Endothelial cell of umbilical vein (primary cell): ENCODE measurements around the gene PXMP2. TPM values are rescaled to one million over a fixed set of nuclear protein-coding genes. Genes with fewer than 3 reads are reported as not detected.

Experiments used
- BruUV-seq: library from RNA; stranded (reverse); fragments of 400-500 nt; replicated peaks from 2 replicates; lab custom pipeline; 2021; lab: Mats Ljungman, UMichigan
- CTCF ChIA-PET: fragments of 300-600, 350-600 bp; sonication (Branson Sonifier 250); formaldehyde crosslinking; loops from one replicate; lab custom pipeline; 2021; ENCODE audit warnings: antibody characterized with exemption, inconsistent platforms; lab: Charles Lee
- POLR2A ChIA-PET: fragments of 300-600, 350-600 bp; sonication (Branson Sonifier 250); formaldehyde crosslinking; loops from one replicate; lab custom pipeline; 2021; ENCODE audit warnings: antibody characterized with exemption, inconsistent platforms; lab: Charles Lee
- DNase-seq: peaks from one replicate; pipeline ENCODE4 v3.0.0-alpha.2; 2011; ENCODE audit warnings: low read depth, low spot score
- FAIRE-seq: peaks from 2 replicates; lab custom pipeline; 2011; peaks lifted over from hg19 to GRCh38; lab: Jason Lieb, UNC
- H2AFZ ChIP-seq: 2 replicates; pipeline ENCODE4 v1.6.0; 2012; ENCODE audit warnings: low read depth, low read length, control low read depth, inconsistent platforms
- H3K27ac ChIP-seq: 2 replicates; pipeline ENCODE4 v1.5.1; 2011; ENCODE audit warnings: low read depth, mild to moderate bottlenecking, control low read depth, low read length, moderate library complexity; ENCODE audit not compliant: insufficient read depth
- H3K27me3 ChIP-seq, 2 experiments: 2 replicates each; pipeline versions ENCODE4 v1.6.0 to v1.6.1; 2011; ENCODE audit warnings: low read length in 2 of 2, mixed read lengths in 1 of 2; ENCODE audit not compliant: control insufficient read depth in 2 of 2, insufficient read depth in 2 of 2
- H3K36me3 ChIP-seq, 2 experiments: 2 replicates in 1 of 2; 3 replicates in 1 of 2; pipeline ENCODE4 v1.5.1; 2011; ENCODE audit warnings: low read length in 2 of 2, mild to moderate bottlenecking in 1 of 2, moderate library complexity in 1 of 2; ENCODE audit not compliant: control insufficient read depth in 2 of 2, insufficient read depth in 2 of 2; ENCODE audit errors: extremely low read depth in 1 of 2
- H3K4me1 ChIP-seq: 3 replicates; pipeline ENCODE4 v1.5.1; 2011; ENCODE audit warnings: mild to moderate bottlenecking, low read length; ENCODE audit not compliant: control insufficient read depth, insufficient read depth; ENCODE audit errors: extremely low read depth
- H3K4me2 ChIP-seq: 2 replicates; pipeline ENCODE4 v1.6.1; 2011; ENCODE audit warnings: low read length, control low read depth, mixed read lengths; ENCODE audit not compliant: insufficient read depth
- H3K4me3 ChIP-seq, 3 experiments: fragments of 200-600 bp in 1 of 3; sonication (generic), shearing (Covaris generic) in 1 of 3; replicated peaks in 1 of 3; 2 replicates each; pipeline ENCODE4 v1.5.1; 2011 to 2016; ENCODE audit warnings: control low read depth in 3 of 3, low read length in 3 of 3, mild to moderate bottlenecking in 2 of 3, inconsistent platforms in 1 of 3, low read depth in 1 of 3, moderate library complexity in 1 of 3; ENCODE audit not compliant: insufficient read depth in 1 of 3
- H3K79me2 ChIP-seq: 2 replicates; pipeline ENCODE4 v1.6.0; 2012; ENCODE audit warnings: low read length, inconsistent platforms; ENCODE audit not compliant: control insufficient read depth, insufficient read depth
- H3K9ac ChIP-seq: replicated peaks from 2 replicates; pipeline ENCODE3; 2011; ENCODE audit warnings: low read length, control low read depth; ENCODE audit not compliant: insufficient read depth; ENCODE audit errors: extremely low read depth
- H3K9me1 ChIP-seq: replicated peaks from 3 replicates; pipeline ENCODE4 v1.6.0; 2011; ENCODE audit warnings: mild to moderate bottlenecking, low read length; ENCODE audit not compliant: control insufficient read depth, insufficient read depth; ENCODE audit errors: extremely low read depth
- H3K9me3 ChIP-seq: replicated peaks from 2 replicates; pipeline ENCODE4 v1.5.1; 2012; ENCODE audit warnings: low read length, inconsistent platforms; ENCODE audit not compliant: control insufficient read depth, insufficient read depth
- H4K20me1 ChIP-seq: replicated peaks from 2 replicates; pipeline ENCODE3; 2011; ENCODE audit warnings: mild to moderate bottlenecking, low read length; ENCODE audit not compliant: control insufficient read depth, insufficient read depth; ENCODE audit errors: extremely low read depth
- CTCF ChIP-seq, 2 donors: IDR thresholded peaks; 1 replicate in 1 of 2; 2 replicates in 1 of 2; pipeline ENCODE4 v1.5.1; 2011; ENCODE audit warnings: low read length in 2 of 2, mild to moderate bottlenecking in 2 of 2, moderate library complexity in 2 of 2, control low read depth in 1 of 2, inconsistent platforms in 1 of 2, low read depth in 1 of 2; ENCODE audit not compliant: insufficient read depth in 1 of 2; ENCODE audit errors: extremely low read depth in 1 of 2
- EZH2 ChIP-seq: IDR thresholded peaks from 2 replicates; pipeline ENCODE4 v1.6.1; 2012; ENCODE audit warnings: borderline replicate concordance, low read depth, mild to moderate bottlenecking, moderate library complexity, low read length, inconsistent platforms; ENCODE audit not compliant: severe bottlenecking
- GATA2 ChIP-seq: IDR thresholded peaks from 2 replicates; pipeline ENCODE4 v1.7.0; 2011; ENCODE audit warnings: low read depth, mild to moderate bottlenecking, moderate library complexity, mixed read lengths, low read length; ENCODE audit not compliant: insufficient read length, insufficient read depth
- MAX ChIP-seq: IDR thresholded peaks from 2 replicates; pipeline ENCODE4 v1.6.1; 2011; ENCODE audit not compliant: insufficient read depth, insufficient read length
- MYC ChIP-seq: IDR thresholded peaks from one replicate; pipeline ENCODE4 v1.6.1; 2011; ENCODE audit warnings: mild to moderate bottlenecking, low read depth, low read length
- POLR2A ChIP-seq: IDR thresholded peaks from 2 replicates; pipeline ENCODE4 v1.6.1; 2012; ENCODE audit warnings: low read depth, mild to moderate bottlenecking, control low read depth, low read length
- POLR2AphosphoS5 ChIP-seq: IDR thresholded peaks from 2 replicates; pipeline ENCODE4 v1.6.1; 2012; ENCODE audit warnings: low read depth, mild to moderate bottlenecking, control low read depth, low read length, moderate library complexity; ENCODE audit not compliant: insufficient read depth
- dilution Hi-C: fragments of 300-500 bp; cut with MboI; formaldehyde crosslinking; loops from one replicate; pipeline ENCODE4 v1.15.0; 2019; ENCODE audit warnings: low sequenced_read_pairs; ENCODE audit not compliant: extremely low pct_ligation_motif_present
- intact Hi-C: fragments of 100-400 bp; cut with micrococcal nuclease; formaldehyde crosslinking; loops from one replicate; pipeline ENCODE4 v1.10.0; 2022
- polyA plus RNA-seq, 4 experiments: library from polyadenylated mRNA; depleted of rRNA in 3 of 4; stranded (reverse) in 3 of 4; unstranded in 1 of 4; fragments of >200 nt; gene quantifications; 2 replicates each; pipeline versions ENCODE4 v1.2.1 to v1.2.3, GENCODE V29; 2011 to 2012; ENCODE audit warnings: missing spikeins in 1 of 4
- total RNA-seq: library from RNA; stranded (reverse); gene quantifications from 2 replicates; pipeline ENCODE4 v1.2.3, GENCODE V29; 2021

Gene PXMP2
- total and polyA plus RNA-seq, 2 donors (not counting 3 experiments of a cell fraction or from before 2014, with no cell fraction given) = 24.0 to 31.5 TPM

- H3K27ac ChIP-seq = peak within 1 kb of the TSS; percentile 19
- H3K4me3 ChIP-seq = peak within 1 kb of the TSS; percentile 75 to 97 (median 97)
- POLR2A ChIA-PET = no interaction called here
- dilution Hi-C loops (no loop called here), intact Hi-C loops (loop anchor here (1.0 to 2.0 kb wide), 2 partner anchors 23 to 52 kb away; partner anchors contain the start of genes POLE and PXMP2)
- no TSS peak for BruUV-seq
- H3K4me1 ChIP-seq = peaks cover 5% of the 10 kb centered on the region
- CTCF ChIA-PET = no interaction called here
- TF ChIP-seq EZH2 (no peak), POLR2AphosphoS5 (peak; percentile 91), POLR2A (peak; percentile 88), CTCF (IDR thresholded peaks at IDR 0.05; ENCODE audit: extremely low read depth in 1 of 2, insufficient read depth in 1 of 2, low read depth in 1 of 2, low read length in 2 of 2) (no peak), MAX (no peak), MYC (no peak), GATA2 (no peak)
- peak within 1 kb of the TSS; percentile 86 for H2AFZ ChIP-seq
- FAIRE-seq (peak; percentile 77), DNase-seq (peak; percentile 82)
- peaks cover 0 to 4% of the 10 kb centered on the region in 2 experiments for H3K36me3 ChIP-seq
- no peaks in the 10 kb centered on the region for H4K20me1 ChIP-seq
- H3K9me3 ChIP-seq = no peaks in the 10 kb centered on the region
- peak within 1 kb of the TSS; percentile 89 for H3K4me2 ChIP-seq
- peak within 1 kb of the TSS; percentile 58 for H3K9ac ChIP-seq
- peaks cover 40% of the 10 kb centered on the region for H3K79me2 ChIP-seq
- no peaks in the 10 kb centered on the region for H3K9me1 ChIP-seq
- no peaks in the 10 kb centered on the region for H3K27me3 ChIP-seq
These were observed 23.2 kb downstream of the PXMP2 start, which contains the start of gene PGAM5 for GRCh38 chr12:132710405-132711079. Gene PGAM5 (plus strand): TSS chr12:132710842. CDS start chr12:132710877, 35 bp downstream.
